HG03097 (cell line): ENCODE data around the gene FN1.

Experiments
- ATAC-seq: cut with Tn5 transposase; IDR thresholded peaks from one replicate; pipeline ENCODE4 v1.9.1; 2021; ENCODE audit not compliant: unreplicated experiment, low FRiP score

FN1 gene

GRCh38 chr2:215435870-215436704 is at the start of gene FN1:
Gene FN1, minus strand, starts transcription at chr2:215436068. Its CDS starts 266 bp downstream, at chr2:215435802.
- peak; percentile 56 for ATAC-seq

GRCh38 chr2:215485032-215485431 is 49.2 kb upstream of the FN1 start:
- no peak for ATAC-seq

GRCh38 chr2:215484570-215484969 is 48.7 kb upstream of the FN1 start:
- no peak for ATAC-seq

- no peak for ATAC-seq
Measured at GRCh38 chr2:215483431-215483830, 47.6 kb upstream of the FN1 start.

GRCh38 chr2:215479536-215480240 is 43.8 kb upstream of the FN1 start:
- no peak for ATAC-seq

- no peak for ATAC-seq
Measured at GRCh38 chr2:215479121-215479520, 43.3 kb upstream of the FN1 start.

GRCh38 chr2:215476424-215476823 is 40.6 kb upstream of the FN1 start:
- no peak for ATAC-seq

- ATAC-seq = no peak
Measured at GRCh38 chr2:215466097-215466909, 30.4 kb upstream of the FN1 start.

GRCh38 chr2:215465256-215465655 is 29.4 kb upstream of the FN1 start:
- no peak for ATAC-seq

- no peak for ATAC-seq
Measured at GRCh38 chr2:215461836-215462532, 26.1 kb upstream of the FN1 start.

GRCh38 chr2:215460682-215461382 is 25.0 kb upstream of the FN1 start:
- no peak for ATAC-seq

- ATAC-seq = no peak
Measured at GRCh38 chr2:215455958-215456357, 20.1 kb upstream of the FN1 start.

GRCh38 chr2:215454519-215455246 is 18.8 kb upstream of the FN1 start:
- peak; percentile 67 for ATAC-seq

- no peak for ATAC-seq
Measured at GRCh38 chr2:215452725-215453124, 16.9 kb upstream of the FN1 start.

- no peak for ATAC-seq
Measured at GRCh38 chr2:215451012-215451756, 15.3 kb upstream of the FN1 start.

GRCh38 chr2:215450188-215451011 is 14.5 kb upstream of the FN1 start:
- ATAC-seq = no peak

- no peak for ATAC-seq
Measured at GRCh38 chr2:215447673-215448081, 11.8 kb upstream of the FN1 start.

GRCh38 chr2:215447056-215447455 is 11.2 kb upstream of the FN1 start:
- no peak for ATAC-seq
